Measurements from ENCODE around the gene TMEM63A.

Gene TMEM63A

DNA sequence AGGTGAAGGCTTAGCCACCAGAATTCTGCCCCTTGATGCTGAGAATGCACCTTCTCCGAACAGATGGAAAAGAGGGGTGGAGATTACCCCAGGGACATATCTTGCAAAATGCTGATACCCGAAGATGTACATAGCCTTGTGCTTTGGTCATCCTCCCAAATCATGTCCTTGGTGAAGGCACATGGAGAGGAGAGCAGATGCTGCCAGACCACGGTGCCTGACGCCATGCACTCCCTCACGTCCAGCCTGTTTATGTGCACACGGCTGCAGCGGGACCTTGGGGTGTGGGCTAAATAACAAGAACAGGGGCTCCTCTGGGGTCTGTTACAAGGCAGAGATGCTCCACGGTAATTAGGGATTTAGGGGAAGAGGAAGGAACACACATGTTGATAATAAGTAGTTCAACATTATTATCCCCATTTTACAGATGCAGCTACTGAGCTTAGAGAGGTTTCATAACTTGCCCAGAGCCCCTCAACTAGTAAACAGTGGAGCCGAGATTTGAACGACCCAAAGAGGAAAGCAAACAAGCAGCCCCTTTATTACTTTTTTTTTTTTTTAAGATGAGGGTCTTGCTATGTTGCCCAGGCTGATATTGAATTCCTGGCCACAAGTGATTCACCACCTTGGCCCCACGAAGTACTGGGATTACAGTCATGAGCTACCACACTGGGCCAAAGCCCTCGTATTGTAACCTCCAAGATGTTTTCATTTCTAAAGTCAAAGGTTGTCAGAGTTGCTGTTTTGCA is 59.4 kb downstream of the TMEM63A start:
- ChIA-PET CTCF (interaction anchor here (0.6 to 1.1 kb wide), 3 partner anchors 152 to 348 kb away, joined by 3 to 6 read pairs (median 4); no protein-coding TSS in a partner anchor), POLR2A (ENCODE audit: low non-redundant PET) (interaction anchor here (0.7 kb wide), 1 partner anchor 10 kb away, joined by 4 read pairs; no protein-coding TSS in a partner anchor)
- TF ChIP-seq, protein P1, sequence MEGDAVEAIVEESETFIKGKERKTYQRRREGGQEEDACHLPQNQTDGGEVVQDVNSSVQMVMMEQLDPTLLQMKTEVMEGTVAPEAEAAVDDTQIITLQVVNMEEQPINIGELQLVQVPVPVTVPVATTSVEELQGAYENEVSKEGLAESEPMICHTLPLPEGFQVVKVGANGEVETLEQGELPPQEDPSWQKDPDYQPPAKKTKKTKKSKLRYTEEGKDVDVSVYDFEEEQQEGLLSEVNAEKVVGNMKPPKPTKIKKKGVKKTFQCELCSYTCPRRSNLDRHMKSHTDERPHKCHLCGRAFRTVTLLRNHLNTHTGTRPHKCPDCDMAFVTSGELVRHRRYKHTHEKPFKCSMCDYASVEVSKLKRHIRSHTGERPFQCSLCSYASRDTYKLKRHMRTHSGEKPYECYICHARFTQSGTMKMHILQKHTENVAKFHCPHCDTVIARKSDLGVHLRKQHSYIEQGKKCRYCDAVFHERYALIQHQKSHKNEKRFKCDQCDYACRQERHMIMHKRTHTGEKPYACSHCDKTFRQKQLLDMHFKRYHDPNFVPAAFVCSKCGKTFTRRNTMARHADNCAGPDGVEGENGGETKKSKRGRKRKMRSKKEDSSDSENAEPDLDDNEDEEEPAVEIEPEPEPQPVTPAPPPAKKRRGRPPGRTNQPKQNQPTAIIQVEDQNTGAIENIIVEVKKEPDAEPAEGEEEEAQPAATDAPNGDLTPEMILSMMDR (conservative IDR thresholded peaks at IDR 0.05; ENCODE audit: low read depth), result no peak
- no peak overlapping the region for H3K27ac ChIP-seq
- no peak for DNase-seq (ENCODE audit: low spot score)

DNA sequence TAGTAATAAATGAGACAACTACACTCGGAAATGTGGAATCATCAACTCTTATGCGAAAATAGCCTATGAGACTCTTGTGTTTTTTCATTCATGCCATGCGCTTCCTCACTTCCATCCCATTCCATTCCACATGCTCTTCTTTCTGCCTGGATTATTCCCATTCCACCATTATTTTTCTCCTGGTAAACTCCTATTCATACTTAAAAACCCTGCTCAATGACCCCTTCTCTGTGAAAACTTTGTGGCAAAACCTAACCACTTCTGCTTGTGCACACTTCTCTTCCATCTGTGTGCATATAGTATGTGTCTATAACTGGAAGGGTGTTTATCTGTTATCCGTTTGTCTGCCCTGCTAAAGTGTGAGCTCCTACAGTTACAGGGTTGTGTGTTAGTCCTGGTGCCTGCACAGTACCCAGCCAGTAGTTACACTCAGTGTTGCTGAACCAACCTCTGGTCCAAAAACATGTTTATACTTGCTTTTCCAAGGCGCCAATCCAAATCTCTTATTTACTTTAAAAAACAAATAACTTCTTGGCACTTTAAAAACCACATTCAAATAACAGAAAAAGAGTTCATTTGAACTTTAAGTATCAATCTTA is 61.6 kb downstream of the TMEM63A start:
- peak overlapping the region; percentile 55; the same call in 1 of the 2 replicates for H3K27ac ChIP-seq
- peak; percentile 42 for DNase-seq (ENCODE audit: low spot score)
- ChIA-PET CTCF (interaction anchor here (1.5 to 2.0 kb wide), 3 partner anchors 25 to 346 kb away, joined by 3 to 9 read pairs (median 4); no protein-coding TSS in a partner anchor), POLR2A (ENCODE audit: low non-redundant PET) (no interaction called here)
- TF ChIP-seq, protein P1 (conservative IDR thresholded peaks at IDR 0.05; ENCODE audit: low read depth), result no peak

DNA sequence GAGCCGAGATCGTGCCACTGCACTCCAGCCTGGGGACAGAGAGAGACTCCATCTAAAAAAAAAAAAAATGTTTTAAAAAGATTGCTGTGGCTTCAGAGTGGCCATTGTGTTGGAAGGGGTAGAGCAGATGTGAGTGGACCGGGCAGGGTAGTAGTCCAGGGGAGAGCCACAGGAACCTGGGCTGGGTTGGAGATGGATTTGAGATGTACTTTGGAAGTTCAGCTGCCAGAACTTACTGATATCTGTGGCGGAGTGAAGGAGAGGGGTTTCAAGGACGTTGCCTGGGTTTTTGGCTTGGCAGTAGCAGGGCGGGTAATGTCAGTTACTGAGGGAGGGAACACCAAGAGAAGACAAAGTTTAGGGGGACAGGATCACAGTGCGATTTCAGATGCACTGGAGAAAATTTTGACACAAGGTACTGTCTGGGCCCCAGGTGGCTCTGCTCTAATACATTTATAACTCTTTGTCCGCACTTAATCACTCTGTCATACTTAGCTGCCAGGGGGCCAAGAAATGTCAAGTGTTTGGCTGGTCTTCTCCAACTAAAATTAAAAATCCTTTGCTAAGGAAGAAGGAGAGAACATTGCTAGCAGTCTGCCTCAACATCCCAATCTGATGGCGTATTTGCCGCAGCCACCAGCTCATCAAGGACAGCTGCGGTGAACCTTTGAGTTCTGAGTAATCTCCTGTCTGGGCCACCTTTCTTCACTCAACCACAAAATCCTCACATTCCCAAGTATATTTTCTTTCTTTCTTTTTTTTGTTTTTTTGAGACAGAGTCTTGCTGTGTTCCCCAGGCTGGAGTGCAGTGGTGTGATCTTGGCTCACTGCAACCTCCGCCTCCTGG is 62.6 kb downstream of the TMEM63A start:
- ChIA-PET CTCF (interaction anchor here (1.5 to 2.0 kb wide), 3 partner anchors 42 to 345 kb away, joined by 4 to 9 read pairs (median 4); partner anchors contain the start of gene SRP9), POLR2A (ENCODE audit: low non-redundant PET) (no interaction called here)
- DNase-seq (ENCODE audit: low spot score), result no peak
- peak overlapping the region; percentile 93 for H3K27ac ChIP-seq
- TF ChIP-seq, protein P1 (conservative IDR thresholded peaks at IDR 0.05; ENCODE audit: low read depth), result no peak

DNA sequence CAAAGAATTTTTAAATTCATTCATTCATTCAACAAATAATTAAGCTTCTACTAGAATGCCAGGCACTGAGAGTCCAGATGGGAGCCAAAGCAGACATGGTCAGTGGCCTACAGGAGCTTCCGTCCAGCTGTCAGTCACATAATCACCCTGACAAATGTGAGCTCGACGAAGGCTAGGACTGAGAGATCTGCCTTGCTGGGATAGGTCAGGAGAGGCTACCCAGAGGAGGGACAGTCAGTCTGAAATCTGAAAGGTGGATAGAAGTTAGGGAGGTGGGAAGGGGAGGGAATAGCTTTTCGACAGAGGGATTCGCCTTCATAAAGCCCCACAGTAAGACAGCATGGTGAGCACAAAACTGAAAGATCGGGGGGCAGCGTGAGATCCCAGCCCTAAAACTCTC is 64.0 kb downstream of the TMEM63A start:
- POLR2A ChIA-PET (ENCODE audit: low non-redundant PET), result no interaction called here
- no peak for DNase-seq (ENCODE audit: low spot score)
- peak overlapping the region; percentile 93 for H3K27ac ChIP-seq
- CTCF ChIA-PET, result interaction anchor here (0.6 to 1.0 kb wide), 4 partner anchors 10 to 734 kb away, joined by 3 to 8 read pairs (median 4); partner anchors contain the start of gene SRP9
- TF ChIP-seq, protein P1 (conservative IDR thresholded peaks at IDR 0.05; ENCODE audit: low read depth), result no peak

DNA sequence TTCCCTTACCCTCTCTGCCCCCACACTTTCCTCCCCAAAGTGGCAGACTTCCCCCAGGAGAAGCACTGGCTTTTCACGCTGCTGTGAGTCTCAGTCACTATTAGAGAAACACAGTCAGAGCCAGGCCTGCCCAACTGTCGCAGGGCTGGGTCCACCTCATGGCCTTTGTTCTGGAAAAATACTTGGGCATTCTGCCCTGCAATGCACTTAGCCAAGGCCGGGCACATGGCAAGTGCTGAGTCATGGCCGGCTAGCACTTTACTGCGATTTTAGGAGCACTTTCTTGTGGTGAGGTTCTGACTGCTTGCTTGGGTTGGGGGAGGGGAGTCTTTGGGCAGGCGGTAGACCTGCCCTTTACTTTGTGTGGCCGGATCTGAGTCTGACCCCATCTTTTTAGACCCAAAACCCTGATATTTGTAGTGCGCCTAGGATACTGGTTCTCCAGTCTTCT is 64.5 kb downstream of the TMEM63A start:
- TF ChIP-seq, protein P1 (conservative IDR thresholded peaks at IDR 0.05; ENCODE audit: low read depth), result no peak
- H3K27ac ChIP-seq, result peak overlapping the region; percentile 93
- POLR2A ChIA-PET (ENCODE audit: low non-redundant PET), result no interaction called here
- peak; percentile 84 for DNase-seq (ENCODE audit: low spot score)
- CTCF ChIA-PET, result interaction anchor here (0.7 to 1.0 kb wide), 2 partner anchors 10 to 170 kb away, joined by 3 to 8 read pairs; no protein-coding TSS in a partner anchor
